Liver (tissue), 9 donors: ENCODE measurements around the gene GRIPAP1. TPM values are rescaled to one million over a fixed set of nuclear protein-coding genes. Genes with fewer than 3 reads are reported as not detected.
A peak's percentile ranks its signal among the peaks of the same experiment; 100 is the strongest.

Experiments used
- DNase-seq: peaks from one replicate; pipeline ENCODE4 v3.0.0-alpha.2; 2017; ENCODE audit warnings: low spot score
- H3K27ac ChIP-seq, 2 donors: one replicate each; pipeline ENCODE4 v1.7.0; 2013; ENCODE audit warnings: inconsistent platforms in 2 of 2, low read length in 2 of 2, control low read depth in 1 of 2, low read depth in 1 of 2, mild to moderate bottlenecking in 1 of 2
- H3K27me3 ChIP-seq, 4 donors: one replicate each; pipeline versions ENCODE4 v1.6.1 to v1.7.0; 2013; ENCODE audit warnings: low read length in 3 of 4, inconsistent platforms in 1 of 4, mild to moderate bottlenecking in 1 of 4, moderate library complexity in 1 of 4; ENCODE audit not compliant: control insufficient read depth in 4 of 4, insufficient read depth in 4 of 4
- H3K36me3 ChIP-seq, 4 donors: one replicate each; pipeline versions ENCODE4 v1.6.1 to v1.7.0; 2013; ENCODE audit warnings: low read length in 3 of 4, mild to moderate bottlenecking in 3 of 4, low read depth in 1 of 4, moderate library complexity in 1 of 4; ENCODE audit not compliant: control insufficient read depth in 4 of 4, insufficient read depth in 3 of 4
- H3K4me1 ChIP-seq, 4 donors: one replicate each; pipeline versions ENCODE4 v1.6.1 to v1.7.0; 2013; ENCODE audit warnings: low read length in 3 of 4, mild to moderate bottlenecking in 3 of 4, moderate library complexity in 1 of 4; ENCODE audit not compliant: control insufficient read depth in 4 of 4, insufficient read depth in 4 of 4
- H3K4me3 ChIP-seq, 3 donors: one replicate each; pipeline versions ENCODE4 v1.6.1 to v1.7.0; 2013; ENCODE audit warnings: low read length in 3 of 3, control low read depth in 1 of 3, low read depth in 1 of 3, mild to moderate bottlenecking in 1 of 3
- H3K9ac ChIP-seq, 2 donors: one replicate each; pipeline ENCODE4 v1.7.0; 2013; ENCODE audit warnings: low read length in 2 of 2, mild to moderate bottlenecking in 2 of 2, moderate library complexity in 2 of 2, control low read depth in 1 of 2, low read depth in 1 of 2
- H3K9me3 ChIP-seq, 4 donors: one replicate each; pipeline versions ENCODE4 v1.6.1 to v1.7.0; 2013; ENCODE audit warnings: low read length in 3 of 4; ENCODE audit not compliant: control insufficient read depth in 4 of 4
- ATF3 ChIP-seq: IDR thresholded peaks from 2 replicates; pipeline ENCODE4 v1.6.1; 2016; ENCODE audit warnings: antibody characterized with exemption
- EGR1 ChIP-seq, 2 donors: IDR thresholded peaks; 2 replicates each; pipeline ENCODE4 v1.6.1; 2016 to 2018; ENCODE audit warnings: antibody characterized with exemption in 2 of 2, low read depth in 2 of 2
- FOXA1 ChIP-seq: IDR thresholded peaks from 2 replicates; pipeline ENCODE4 v1.6.1; 2016; ENCODE audit warnings: antibody characterized with exemption
- GABPA ChIP-seq, 2 donors: IDR thresholded peaks in 1 of 2; conservative IDR thresholded peaks in 1 of 2; 2 replicates each; pipeline ENCODE4 v1.6.1; 2016; ENCODE audit warnings: antibody characterized with exemption in 2 of 2, mild to moderate bottlenecking in 1 of 2, moderate library complexity in 1 of 2
- HNF4A ChIP-seq, 2 donors: conservative IDR thresholded peaks; 2 replicates each; pipeline ENCODE4 v1.6.1; 2016; ENCODE audit warnings: antibody characterized with exemption in 2 of 2, mild to moderate bottlenecking in 2 of 2
- JUND ChIP-seq, 2 donors: IDR thresholded peaks; 2 replicates each; pipeline ENCODE4 v1.6.1; 2016; ENCODE audit warnings: antibody characterized with exemption in 2 of 2
- MAX ChIP-seq: IDR thresholded peaks from 2 replicates; pipeline ENCODE4 v1.6.1; 2016; ENCODE audit warnings: antibody characterized with exemption
- NR2F2 ChIP-seq: IDR thresholded peaks from 2 replicates; pipeline ENCODE4 v1.6.1; 2016; ENCODE audit warnings: antibody characterized with exemption
- RAD21 ChIP-seq, 2 donors: IDR thresholded peaks; 2 replicates each; pipeline ENCODE4 v1.6.1; 2016; ENCODE audit warnings: antibody characterized with exemption in 2 of 2, mild to moderate bottlenecking in 2 of 2
- REST ChIP-seq: IDR thresholded peaks from 2 replicates; pipeline ENCODE4 v1.6.1; 2016; ENCODE audit warnings: antibody characterized with exemption, mild to moderate bottlenecking
- RXRA ChIP-seq, 2 donors: IDR thresholded peaks; 2 replicates each; pipeline ENCODE4 v1.6.1; 2017 to 2018; ENCODE audit warnings: antibody characterized with exemption in 2 of 2, mild to moderate bottlenecking in 1 of 2
- TAF1 ChIP-seq: conservative IDR thresholded peaks from 2 replicates; pipeline ENCODE4 v1.6.1; 2016; ENCODE audit warnings: antibody characterized with exemption, mild to moderate bottlenecking
- YY1 ChIP-seq: IDR thresholded peaks from 2 replicates; pipeline ENCODE4 v1.6.1; 2016; ENCODE audit warnings: antibody characterized with exemption, mild to moderate bottlenecking
- ZBTB33 ChIP-seq: IDR thresholded peaks from 2 replicates; pipeline ENCODE4 v1.6.1; 2016; ENCODE audit warnings: antibody characterized with exemption
- WGBS: extraction: QIAGEN DNeasy Blood & Tissue Kit; methylation state at CpG from one replicate; pipeline ENCODE4 v1.1.7; 2013; 5-methylcytosine and 5-hydroxymethylcytosine counted together
- polyA plus RNA-seq, 2 donors: library from polyadenylated mRNA; stranded (reverse) in 1 of 2; unstranded in 1 of 2; fragments of 200-250 nt in 1 of 2; fragments of >200 nt in 1 of 2; fragmentation: Nextera tagmentation in 1 of 2; extraction: Ambion mirVana in 1 of 2; gene quantifications; one replicate each; pipeline versions ENCODE4 v1.2.1 to v1.2.3, GENCODE V29; 2013 to 2015
- total RNA-seq, 2 donors: library from RNA; depleted of rRNA; stranded (reverse); fragments of >200 nt; gene quantifications; one replicate each; pipeline ENCODE4 v1.2.3, GENCODE V29; 2014
- donor health status: healthy.
- donor health status: healthy.
- donor health status: healthy.
- donor health status: healthy.
- donor health status: healthy.

The GRIPAP1 gene
- total and polyA plus RNA-seq, 4 donors: 14.1 to 21.3 (median 16.4) TPM

- Histone ChIP-seq H3K36me3 (peaks cover 5 to 23% (median 13%) of the 10 kb centered on the region in 4 donors), H3K4me1 (peaks cover 0 to 8% (median 5%) of the 10 kb centered on the region in 4 donors), H3K27me3 (no peaks in the 10 kb centered on the region), H3K4me3 (no peak overlapping the region), H3K9me3 (no peaks in the 10 kb centered on the region), H3K27ac (no peak overlapping the region), H3K9ac (no peak overlapping the region)
- TF ChIP-seq RAD21 (IDR thresholded peaks at IDR 0.05) (no peak), HNF4A (conservative IDR thresholded peaks at IDR 0.05) (no peak), NR2F2 (no peak), RXRA (IDR thresholded peaks at IDR 0.05) (no peak), EGR1 (IDR thresholded peaks at IDR 0.05; ENCODE audit: low read depth in 2 of 2) (no peak), ATF3 (no peak), JUND (IDR thresholded peaks at IDR 0.05) (no peak), YY1 (no peak), ZBTB33 (no peak), FOXA1 (no peak), MAX (no peak), GABPA (IDR thresholded peaks at IDR 0.05 in 1 of 2, conservative IDR thresholded peaks at IDR 0.05 in 1 of 2) (no peak)
- WGBS: 93% methylated on average over 3 of the region's 3 CpGs
- no peak for DNase-seq
Observed at GRCh38 chrX:48997455-48997854, 4.6 kb downstream of the GRIPAP1 start.

GRCh38 chrX:48996969-48997368, 5.1 kb downstream of the GRIPAP1 start:
- no peak overlapping the region for H3K4me3 ChIP-seq
- H3K4me1 ChIP-seq: peaks cover 0 to 8% (median 5%) of the 10 kb centered on the region in 4 donors
- no peaks in the 10 kb centered on the region for H3K27me3 ChIP-seq
- no peaks in the 10 kb centered on the region for H3K9me3 ChIP-seq
- WGBS: 82% methylated on average over 6 of the region's 6 CpGs
- TF ChIP-seq YY1 (no peak), ZBTB33 (no peak), REST (peak; percentile 97), TAF1 (no peak)
- H3K36me3 ChIP-seq: peaks cover 5 to 25% (median 13%) of the 10 kb centered on the region in 4 donors
- H3K27ac ChIP-seq: no peak overlapping the region
- DNase-seq: no peak
- H3K9ac ChIP-seq: no peak overlapping the region
